ENCODE data around the gene ANXA10.

- TF ChIP-seq EZH2phosphoT487 (IDR thresholded peaks at IDR 0.05; ENCODE audit: borderline replicate concordance, low read depth, low read length) (no peak), CTCF (conservative IDR thresholded peaks at IDR 0.05; ENCODE audit: low read length) (no peak)
Observed at GRCh38 chr4:168220893-168221292, 128.6 kb downstream of the ANXA10 start.

Data from OCI-LY7 (cell line).